Measurements from ENCODE around the gene HPSE2. TPM values are rescaled to one million over a fixed set of nuclear protein-coding genes. Genes with fewer than 3 reads are reported as not detected.

HPSE2 gene
- total RNA-seq, 1 donor from 2014 or later: not detected

DNA sequence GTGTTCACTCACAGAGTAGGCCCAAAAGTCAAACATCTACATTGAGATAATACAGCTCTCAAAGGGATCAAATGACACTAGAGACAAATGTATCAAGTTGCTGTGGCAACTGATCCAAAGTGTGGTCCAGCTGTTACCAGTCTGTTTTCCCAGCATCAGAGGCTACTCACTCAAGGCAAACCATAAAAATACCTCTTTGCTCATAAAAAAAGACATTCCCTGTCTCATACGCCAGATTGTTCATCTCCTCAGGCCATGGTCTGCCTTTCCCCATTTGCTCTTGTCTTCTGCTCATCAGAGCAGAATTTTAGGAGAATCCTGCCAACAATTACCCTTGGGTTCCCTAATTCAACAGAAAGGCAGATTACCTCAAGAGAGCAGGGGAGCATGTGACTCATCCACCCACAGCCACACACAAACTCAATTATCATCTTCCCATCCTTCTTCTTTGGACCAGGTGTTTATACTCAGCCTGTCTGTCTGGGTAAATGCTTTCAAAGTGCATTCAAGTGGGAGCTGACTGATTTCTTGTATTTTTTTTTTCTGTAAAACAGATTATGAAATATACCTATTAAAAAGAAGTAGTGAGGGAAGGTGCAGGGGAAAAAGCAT is 562.4 kb downstream of the HPSE2 start:
- Mint-ChIP-seq H3K36me3 (ENCODE audit: low read depth, unreplicated experiment) (no peaks in the 10 kb centered on the region), H3K27me3 (ENCODE audit: unreplicated experiment) (peaks cover 2% of the 10 kb centered on the region), H3K27ac (ENCODE audit: unreplicated experiment) (no peak overlapping the region), H3K9me3 (ENCODE audit: unreplicated experiment) (no peaks in the 10 kb centered on the region), H3K4me1 (ENCODE audit: unreplicated experiment) (no peaks in the 10 kb centered on the region), H3K4me3 (ENCODE audit: unreplicated experiment) (no peak overlapping the region)
- no peak for DNase-seq (ENCODE audit: low spot score)
- TF ChIP-seq, protein P1, sequence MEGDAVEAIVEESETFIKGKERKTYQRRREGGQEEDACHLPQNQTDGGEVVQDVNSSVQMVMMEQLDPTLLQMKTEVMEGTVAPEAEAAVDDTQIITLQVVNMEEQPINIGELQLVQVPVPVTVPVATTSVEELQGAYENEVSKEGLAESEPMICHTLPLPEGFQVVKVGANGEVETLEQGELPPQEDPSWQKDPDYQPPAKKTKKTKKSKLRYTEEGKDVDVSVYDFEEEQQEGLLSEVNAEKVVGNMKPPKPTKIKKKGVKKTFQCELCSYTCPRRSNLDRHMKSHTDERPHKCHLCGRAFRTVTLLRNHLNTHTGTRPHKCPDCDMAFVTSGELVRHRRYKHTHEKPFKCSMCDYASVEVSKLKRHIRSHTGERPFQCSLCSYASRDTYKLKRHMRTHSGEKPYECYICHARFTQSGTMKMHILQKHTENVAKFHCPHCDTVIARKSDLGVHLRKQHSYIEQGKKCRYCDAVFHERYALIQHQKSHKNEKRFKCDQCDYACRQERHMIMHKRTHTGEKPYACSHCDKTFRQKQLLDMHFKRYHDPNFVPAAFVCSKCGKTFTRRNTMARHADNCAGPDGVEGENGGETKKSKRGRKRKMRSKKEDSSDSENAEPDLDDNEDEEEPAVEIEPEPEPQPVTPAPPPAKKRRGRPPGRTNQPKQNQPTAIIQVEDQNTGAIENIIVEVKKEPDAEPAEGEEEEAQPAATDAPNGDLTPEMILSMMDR (IDR thresholded peaks at IDR 0.05; ENCODE audit: unreplicated experiment): no peak

DNA sequence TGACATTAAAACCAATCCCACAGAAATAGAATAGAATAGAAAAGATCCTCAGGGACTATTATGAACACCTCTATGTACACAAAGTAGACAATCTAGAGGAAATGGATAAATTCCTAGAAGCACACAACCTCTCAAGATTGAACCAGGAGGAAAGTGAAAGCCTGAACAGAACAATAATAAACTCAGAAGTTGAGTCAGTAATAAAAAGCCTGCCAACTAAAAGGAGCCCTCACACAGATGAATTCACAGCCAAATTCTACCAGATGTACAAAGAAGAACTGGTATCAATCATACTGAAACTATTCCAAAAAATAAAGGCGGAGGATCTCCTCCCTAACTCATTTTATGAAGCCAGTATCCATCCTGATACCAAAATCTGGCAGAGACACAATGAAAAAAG is 568.6 kb downstream of the HPSE2 start:
- H3K4me3 Mint-ChIP-seq (ENCODE audit: unreplicated experiment): no peak overlapping the region
- DNase-seq (ENCODE audit: low spot score): no peak
- peaks cover 4% of the 10 kb centered on the region for H3K36me3 Mint-ChIP-seq (ENCODE audit: low read depth, unreplicated experiment)
- H3K9me3 Mint-ChIP-seq (ENCODE audit: unreplicated experiment): no peaks in the 10 kb centered on the region
- peaks cover 2% of the 10 kb centered on the region for H3K27me3 Mint-ChIP-seq (ENCODE audit: unreplicated experiment)
- H3K27ac Mint-ChIP-seq (ENCODE audit: unreplicated experiment): no peak overlapping the region
- H3K4me1 Mint-ChIP-seq (ENCODE audit: unreplicated experiment): no peaks in the 10 kb centered on the region
- TF ChIP-seq, protein P1 (IDR thresholded peaks at IDR 0.05; ENCODE audit: unreplicated experiment): no peak

DNA sequence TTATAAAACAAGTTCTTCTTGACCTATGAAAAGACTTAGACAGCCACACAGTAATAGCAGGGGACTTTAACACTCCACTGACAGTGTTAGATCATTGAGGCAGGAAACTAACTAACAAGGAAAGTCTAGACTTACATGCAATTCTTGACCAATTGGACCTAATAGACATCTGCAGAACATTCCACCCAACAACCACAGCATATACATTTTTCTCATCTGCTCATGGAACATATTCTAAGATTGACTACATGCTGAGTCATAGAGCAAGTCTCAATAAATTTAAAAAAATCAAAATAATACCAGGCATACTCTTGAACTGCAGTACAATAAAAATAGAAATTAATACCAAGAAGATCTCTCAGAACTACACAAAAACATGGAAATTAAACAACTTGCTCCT is 569.4 kb downstream of the HPSE2 start:
- Mint-ChIP-seq H3K27me3 (ENCODE audit: unreplicated experiment) (peaks cover 2% of the 10 kb centered on the region), H3K27ac (ENCODE audit: unreplicated experiment) (no peak overlapping the region), H3K4me3 (ENCODE audit: unreplicated experiment) (no peak overlapping the region), H3K4me1 (ENCODE audit: unreplicated experiment) (no peaks in the 10 kb centered on the region), H3K9me3 (ENCODE audit: unreplicated experiment) (no peaks in the 10 kb centered on the region), H3K36me3 (ENCODE audit: low read depth, unreplicated experiment) (peaks cover 4% of the 10 kb centered on the region)
- no peak for DNase-seq (ENCODE audit: low spot score)
- TF ChIP-seq, protein P1 (IDR thresholded peaks at IDR 0.05; ENCODE audit: unreplicated experiment): no peak

DNA sequence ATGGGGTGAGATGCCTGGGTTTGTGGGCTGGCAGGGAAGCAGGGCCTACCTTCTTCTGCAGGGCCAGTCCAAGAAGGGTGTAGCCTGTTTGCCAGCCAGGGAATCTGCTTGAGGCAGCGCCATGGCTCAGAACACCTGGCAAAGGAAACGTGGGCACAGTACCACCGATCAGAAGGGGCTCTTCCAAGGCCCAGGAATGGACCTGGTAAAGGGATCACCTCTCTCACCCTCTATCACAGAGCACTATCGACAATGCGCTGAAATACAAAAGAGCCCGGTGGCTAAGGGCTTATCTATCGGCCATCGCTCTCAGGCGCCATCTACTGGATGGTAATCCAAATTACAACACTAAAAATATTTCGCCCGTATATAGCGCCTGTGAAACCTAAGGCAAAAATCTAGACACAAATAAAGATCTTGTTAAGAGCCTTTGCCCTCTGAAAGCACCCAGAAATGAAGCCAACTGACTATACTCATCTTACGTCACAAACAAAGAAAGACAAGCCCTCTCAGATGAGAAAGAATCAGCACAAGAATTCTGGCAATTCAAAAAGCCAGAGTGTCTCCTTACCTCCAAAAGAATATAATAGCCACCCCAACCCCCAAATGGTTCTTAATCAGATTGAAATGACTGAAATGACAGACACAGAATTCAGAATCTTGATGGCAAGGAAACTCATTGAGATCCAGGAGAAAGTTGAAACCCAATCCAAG is 571.2 kb downstream of the HPSE2 start:
- Mint-ChIP-seq H3K4me3 (ENCODE audit: unreplicated experiment) (no peak overlapping the region), H3K27ac (ENCODE audit: unreplicated experiment) (no peak overlapping the region), H3K36me3 (ENCODE audit: low read depth, unreplicated experiment) (peaks cover 4% of the 10 kb centered on the region), H3K27me3 (ENCODE audit: unreplicated experiment) (no peaks in the 10 kb centered on the region), H3K9me3 (ENCODE audit: unreplicated experiment) (no peaks in the 10 kb centered on the region), H3K4me1 (ENCODE audit: unreplicated experiment) (no peaks in the 10 kb centered on the region)
- peak; percentile 12 for DNase-seq (ENCODE audit: low spot score)
- TF ChIP-seq, protein P1 (IDR thresholded peaks at IDR 0.05; ENCODE audit: unreplicated experiment): peak; percentile 89

DNA sequence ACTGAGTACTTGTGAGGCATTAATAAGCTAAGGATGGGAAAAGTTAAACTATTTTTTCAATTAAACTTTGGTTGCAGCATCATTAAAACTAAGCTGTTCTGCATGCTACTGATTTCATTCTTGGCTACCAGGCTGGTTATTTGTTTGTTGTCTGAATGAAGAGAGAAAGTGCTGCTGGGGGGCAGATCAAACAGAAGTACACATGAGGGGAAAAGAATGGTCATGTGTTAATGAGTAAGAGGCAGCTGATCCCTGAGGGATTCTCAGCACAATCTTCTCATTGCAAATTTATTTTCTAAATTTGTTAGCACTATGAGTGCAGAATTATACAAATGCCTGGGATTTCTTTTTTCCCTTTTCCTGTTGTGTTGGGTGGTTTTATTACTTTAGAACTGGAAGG is 575.7 kb downstream of the HPSE2 start:
- Mint-ChIP-seq H3K9me3 (ENCODE audit: unreplicated experiment) (no peaks in the 10 kb centered on the region), H3K36me3 (ENCODE audit: low read depth, unreplicated experiment) (peaks cover 4% of the 10 kb centered on the region), H3K27me3 (ENCODE audit: unreplicated experiment) (peaks cover 2% of the 10 kb centered on the region), H3K4me3 (ENCODE audit: unreplicated experiment) (no peak overlapping the region), H3K4me1 (ENCODE audit: unreplicated experiment) (no peaks in the 10 kb centered on the region), H3K27ac (ENCODE audit: unreplicated experiment) (no peak overlapping the region)
- TF ChIP-seq, protein P1 (IDR thresholded peaks at IDR 0.05; ENCODE audit: unreplicated experiment): no peak
- no peak for DNase-seq (ENCODE audit: low spot score)

All from endothelial cell (in vitro differentiated cells).